ENCODE results near the gene SLC2A14.
A peak's percentile ranks its signal among the peaks of the same experiment; 100 is the strongest.
"Not testable (repeated sequence)": the region's sequence is repeated elsewhere in the genome, so short reads cannot be mapped to it uniquely, and the experiment has no call there.

The SLC2A14 gene

DNA sequence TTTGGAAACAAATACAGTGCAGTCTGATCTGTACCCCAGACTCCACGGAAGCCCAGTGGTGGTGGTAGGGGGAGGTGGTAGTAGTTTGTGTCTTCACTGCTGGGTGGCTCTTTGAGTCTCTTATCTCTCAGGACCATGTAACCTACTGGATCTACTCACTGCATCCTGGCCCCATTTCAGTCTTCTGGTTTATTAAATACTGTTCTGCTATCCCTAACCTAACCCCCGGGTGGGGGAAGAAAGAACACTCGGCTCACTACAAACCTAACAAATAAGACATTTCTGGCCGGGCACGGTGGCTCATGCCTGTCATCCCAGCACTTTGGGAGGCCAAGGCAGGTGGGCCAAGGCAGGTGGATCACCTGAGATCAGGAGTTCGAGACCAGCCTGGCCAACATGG lies 39.5 kb downstream of the SLC2A14 start:
- H3K9me3 ChIP-seq (ENCODE audit: control insufficient read depth, low read length); H3K4me1 ChIP-seq (ENCODE audit: control insufficient read depth, insufficient read depth, low read length); H3K36me3 ChIP-seq (ENCODE audit: control insufficient read depth, insufficient read depth, low read length, severe bottlenecking); H3K9ac ChIP-seq (ENCODE audit: low read length); DNase-seq (ENCODE audit: low read depth); H3K27me3 ChIP-seq (replicated peaks; ENCODE audit: control insufficient read depth, insufficient read depth, low read length); H3K4me3 ChIP-seq (ENCODE audit: low read length): not testable (repeated sequence)

DNA sequence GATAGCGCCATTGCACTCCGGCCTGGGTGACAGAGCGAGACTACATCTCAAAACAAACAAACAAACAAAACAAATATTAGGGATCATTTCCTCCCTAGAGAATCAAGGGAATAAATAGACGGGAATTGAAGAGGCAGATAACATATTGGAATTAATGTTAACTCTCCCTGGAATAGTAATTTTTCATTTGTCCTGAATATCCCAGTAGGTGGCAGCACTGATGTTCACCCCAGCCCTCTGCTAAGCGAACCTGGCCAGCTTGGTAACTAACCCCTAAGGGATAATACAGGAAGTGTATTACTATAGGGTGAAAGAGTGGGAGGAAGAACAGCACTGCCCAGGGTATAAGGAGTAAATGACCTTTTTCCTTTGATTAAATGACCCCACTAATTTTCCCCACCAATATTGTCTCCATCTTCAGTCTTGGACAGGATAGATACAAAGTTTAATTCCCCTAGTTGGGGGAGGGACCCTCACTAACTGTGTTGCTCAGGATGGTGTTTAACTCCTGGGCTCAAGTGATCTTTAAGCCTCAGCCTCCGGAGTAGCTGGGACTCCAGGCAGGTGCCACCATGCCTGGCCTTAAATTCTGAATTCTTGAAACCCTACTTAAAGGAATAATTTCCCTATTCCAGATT lies 40.5 kb downstream of the SLC2A14 start:
- Histone ChIP-seq H3K4me3 (ENCODE audit: low read length) (no peak overlapping the region), H3K4me1 (ENCODE audit: control insufficient read depth, insufficient read depth, low read length) (no peaks in the 10 kb centered on the region), H3K9ac (ENCODE audit: low read length) (no peak overlapping the region), H3K36me3 (ENCODE audit: control insufficient read depth, insufficient read depth, low read length, severe bottlenecking) (no peaks in the 10 kb centered on the region), H3K27me3 (replicated peaks; ENCODE audit: control insufficient read depth, insufficient read depth, low read length) (no peaks in the 10 kb centered on the region), H3K9me3 (ENCODE audit: control insufficient read depth, low read length) (no peaks in the 10 kb centered on the region)
- DNase-seq (ENCODE audit: low read depth) = peak; percentile 69

DNA sequence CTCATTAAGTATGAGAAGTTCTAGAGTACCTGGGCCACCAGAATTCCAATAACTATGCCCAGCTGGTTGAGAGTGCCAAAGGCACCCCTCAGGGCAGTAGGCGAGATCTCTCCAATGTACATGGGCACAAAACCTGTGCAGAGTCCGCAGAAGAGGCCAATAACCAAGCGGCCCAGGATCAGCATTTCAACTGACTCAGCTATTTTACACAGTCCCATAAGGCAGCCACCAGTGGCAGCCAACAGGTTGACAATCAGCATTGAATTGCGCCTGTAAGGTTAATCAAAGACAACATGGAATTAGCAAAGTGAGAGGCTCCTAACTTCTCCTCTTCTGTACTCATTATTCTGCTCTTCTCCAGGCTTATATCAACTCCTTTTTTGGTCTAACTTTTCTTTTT lies 43.0 kb downstream of the SLC2A14 start:
- H3K27me3 ChIP-seq (replicated peaks; ENCODE audit: control insufficient read depth, insufficient read depth, low read length); H3K9ac ChIP-seq (ENCODE audit: low read length); H3K4me3 ChIP-seq (ENCODE audit: low read length); H3K4me1 ChIP-seq (ENCODE audit: control insufficient read depth, insufficient read depth, low read length); H3K9me3 ChIP-seq (ENCODE audit: control insufficient read depth, low read length); H3K36me3 ChIP-seq (ENCODE audit: control insufficient read depth, insufficient read depth, low read length, severe bottlenecking); DNase-seq (ENCODE audit: low read depth): not testable (repeated sequence)

DNA sequence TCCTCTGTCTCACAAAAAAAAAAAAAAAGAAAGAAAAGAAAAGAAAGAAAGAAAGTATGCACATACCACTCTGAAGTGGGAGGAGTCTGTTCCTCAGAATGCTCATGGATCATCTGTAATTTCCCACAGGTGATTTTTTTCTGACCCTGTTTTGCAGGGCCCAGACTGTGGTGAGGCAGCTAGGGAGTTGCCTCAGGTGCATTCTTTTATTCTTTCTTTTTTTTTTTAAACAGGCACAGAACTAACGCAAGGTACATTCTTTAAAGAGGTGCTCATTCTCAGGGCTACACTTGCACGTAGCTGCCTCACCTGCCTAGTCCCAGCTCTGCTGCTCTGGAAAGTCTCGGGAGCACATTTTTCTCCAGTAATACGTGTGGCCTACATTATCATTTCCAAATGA lies 47.0 kb downstream of the SLC2A14 start:
- not testable (repeated sequence) for H3K9ac ChIP-seq (ENCODE audit: low read length); H3K9me3 ChIP-seq (ENCODE audit: control insufficient read depth, low read length); DNase-seq (ENCODE audit: low read depth); H3K4me3 ChIP-seq (ENCODE audit: low read length); H3K27me3 ChIP-seq (replicated peaks; ENCODE audit: control insufficient read depth, insufficient read depth, low read length); H3K36me3 ChIP-seq (ENCODE audit: control insufficient read depth, insufficient read depth, low read length, severe bottlenecking); H3K4me1 ChIP-seq (ENCODE audit: control insufficient read depth, insufficient read depth, low read length)

DNA sequence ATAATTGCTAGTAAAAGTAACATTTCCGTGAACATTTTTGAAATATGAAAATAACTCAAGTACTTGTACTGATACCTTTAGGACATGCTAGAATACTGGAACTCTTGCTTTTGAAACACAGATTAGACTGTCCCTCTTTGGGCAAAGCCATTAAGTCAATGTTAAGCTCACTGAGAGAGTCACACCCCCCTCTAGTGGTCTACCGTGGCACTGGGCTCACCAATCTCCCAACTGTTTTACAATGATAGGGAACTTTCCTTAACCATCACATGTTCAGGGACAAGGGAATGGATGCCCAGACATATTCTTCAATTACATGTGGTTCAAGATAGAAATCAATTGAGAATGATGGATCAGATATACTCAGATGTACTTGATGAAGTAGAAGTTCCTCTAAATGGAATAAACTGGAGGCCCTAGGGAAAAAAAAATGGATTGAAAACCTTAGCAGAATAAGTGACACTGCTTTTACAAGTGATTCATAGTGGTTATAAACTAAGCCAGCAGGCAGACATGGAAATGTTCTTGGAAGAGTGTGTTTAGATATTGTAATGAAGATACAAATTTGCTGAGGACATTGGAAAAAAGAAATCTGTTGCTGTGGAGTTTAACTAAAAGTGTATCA lies 65.7 kb downstream of the SLC2A14 start:
- Histone ChIP-seq H3K9me3 (ENCODE audit: control insufficient read depth, low read length) (no peaks in the 10 kb centered on the region), H3K27me3 (replicated peaks; ENCODE audit: control insufficient read depth, insufficient read depth, low read length) (no peaks in the 10 kb centered on the region), H3K4me1 (ENCODE audit: control insufficient read depth, insufficient read depth, low read length) (peaks cover 9% of the 10 kb centered on the region), H3K4me3 (ENCODE audit: low read length) (no peak overlapping the region), H3K36me3 (ENCODE audit: control insufficient read depth, insufficient read depth, low read length, severe bottlenecking) (no peaks in the 10 kb centered on the region), H3K9ac (ENCODE audit: low read length) (no peak overlapping the region)
- peak; percentile 86 for DNase-seq (ENCODE audit: low read depth)

DNA sequence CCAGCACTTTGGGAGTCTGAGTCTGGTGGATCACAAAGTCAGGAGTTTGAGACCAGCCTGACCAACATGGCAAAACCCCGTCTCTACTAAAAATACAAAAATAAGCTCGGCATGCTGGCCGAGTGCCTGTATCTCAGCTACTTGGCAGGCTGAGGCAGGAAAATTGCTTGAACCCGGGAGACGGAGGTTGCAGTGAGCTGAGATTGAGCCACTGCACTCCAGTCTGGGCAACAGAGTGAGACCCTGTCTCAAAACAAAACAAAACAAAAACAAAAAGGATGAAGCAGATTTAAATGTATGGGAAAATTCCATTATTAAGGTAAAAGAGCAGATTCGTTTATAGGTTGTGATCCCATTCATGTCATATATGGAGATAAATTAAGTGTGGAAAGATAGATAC lies 66.4 kb downstream of the SLC2A14 start:
- H3K4me1 ChIP-seq (ENCODE audit: control insufficient read depth, insufficient read depth, low read length); H3K36me3 ChIP-seq (ENCODE audit: control insufficient read depth, insufficient read depth, low read length, severe bottlenecking); H3K4me3 ChIP-seq (ENCODE audit: low read length); H3K9ac ChIP-seq (ENCODE audit: low read length); H3K9me3 ChIP-seq (ENCODE audit: control insufficient read depth, low read length); H3K27me3 ChIP-seq (replicated peaks; ENCODE audit: control insufficient read depth, insufficient read depth, low read length); DNase-seq (ENCODE audit: low read depth): not testable (repeated sequence)

DNA sequence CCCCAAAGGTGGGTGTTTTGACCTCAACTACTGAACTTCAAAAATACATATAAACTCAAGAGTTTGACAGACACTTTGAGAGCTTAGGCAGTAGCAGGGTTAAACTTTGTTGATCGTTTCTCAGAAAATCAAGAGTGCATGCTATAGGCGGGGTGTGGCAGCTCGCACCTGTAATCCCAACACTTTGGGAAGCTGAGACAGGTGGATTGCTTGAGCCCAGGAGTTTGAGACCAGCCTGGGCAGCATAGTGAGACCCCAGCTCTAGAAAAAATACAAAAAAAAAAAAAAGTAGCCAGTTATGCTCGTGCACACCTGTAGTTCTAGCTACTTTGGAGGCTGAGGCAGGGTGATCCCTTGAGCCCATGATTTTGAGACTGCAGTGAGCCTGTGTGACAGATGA lies 71.3 kb downstream of the SLC2A14 start:
- Histone ChIP-seq H3K9ac (ENCODE audit: low read length) (no peak overlapping the region), H3K4me3 (ENCODE audit: low read length) (no peak overlapping the region), H3K9me3 (ENCODE audit: control insufficient read depth, low read length) (no peaks in the 10 kb centered on the region), H3K27me3 (replicated peaks; ENCODE audit: control insufficient read depth, insufficient read depth, low read length) (no peaks in the 10 kb centered on the region), H3K36me3 (ENCODE audit: control insufficient read depth, insufficient read depth, low read length, severe bottlenecking) (no peaks in the 10 kb centered on the region), H3K4me1 (ENCODE audit: control insufficient read depth, insufficient read depth, low read length) (peaks cover 7% of the 10 kb centered on the region)
- no peak for DNase-seq (ENCODE audit: low read depth)

DNA sequence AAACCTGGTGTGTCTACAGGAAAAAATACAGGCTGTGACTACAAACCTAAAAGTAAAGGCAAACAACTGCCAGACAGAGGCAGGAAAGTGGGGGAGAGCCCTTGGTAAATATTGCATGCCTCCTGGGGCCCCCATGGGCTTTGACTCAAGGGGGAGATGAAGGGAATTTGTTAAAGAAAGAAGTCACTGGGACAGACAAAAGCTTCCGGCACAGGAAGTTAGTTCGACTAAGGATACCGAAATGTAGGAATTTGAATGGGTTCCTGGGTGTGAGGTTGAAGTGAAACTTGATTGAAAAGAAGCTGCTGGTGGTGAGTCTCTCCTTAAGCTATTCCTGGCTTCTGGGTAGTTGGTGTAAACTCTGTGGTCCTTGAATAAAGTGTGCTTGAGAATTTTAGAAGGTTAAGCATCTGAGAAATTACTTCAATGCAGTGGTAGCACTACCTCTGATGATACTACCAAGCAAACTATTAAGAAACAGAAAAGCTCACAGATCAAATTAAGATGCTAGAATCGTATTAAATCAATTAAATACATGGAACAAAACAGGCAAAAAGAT lies 73.9 kb downstream of the SLC2A14 start:
- not testable (repeated sequence) for DNase-seq (ENCODE audit: low read depth); H3K4me3 ChIP-seq (ENCODE audit: low read length); H3K36me3 ChIP-seq (ENCODE audit: control insufficient read depth, insufficient read depth, low read length, severe bottlenecking); H3K27me3 ChIP-seq (replicated peaks; ENCODE audit: control insufficient read depth, insufficient read depth, low read length); H3K9me3 ChIP-seq (ENCODE audit: control insufficient read depth, low read length); H3K4me1 ChIP-seq (ENCODE audit: control insufficient read depth, insufficient read depth, low read length); H3K9ac ChIP-seq (ENCODE audit: low read length)

DNA sequence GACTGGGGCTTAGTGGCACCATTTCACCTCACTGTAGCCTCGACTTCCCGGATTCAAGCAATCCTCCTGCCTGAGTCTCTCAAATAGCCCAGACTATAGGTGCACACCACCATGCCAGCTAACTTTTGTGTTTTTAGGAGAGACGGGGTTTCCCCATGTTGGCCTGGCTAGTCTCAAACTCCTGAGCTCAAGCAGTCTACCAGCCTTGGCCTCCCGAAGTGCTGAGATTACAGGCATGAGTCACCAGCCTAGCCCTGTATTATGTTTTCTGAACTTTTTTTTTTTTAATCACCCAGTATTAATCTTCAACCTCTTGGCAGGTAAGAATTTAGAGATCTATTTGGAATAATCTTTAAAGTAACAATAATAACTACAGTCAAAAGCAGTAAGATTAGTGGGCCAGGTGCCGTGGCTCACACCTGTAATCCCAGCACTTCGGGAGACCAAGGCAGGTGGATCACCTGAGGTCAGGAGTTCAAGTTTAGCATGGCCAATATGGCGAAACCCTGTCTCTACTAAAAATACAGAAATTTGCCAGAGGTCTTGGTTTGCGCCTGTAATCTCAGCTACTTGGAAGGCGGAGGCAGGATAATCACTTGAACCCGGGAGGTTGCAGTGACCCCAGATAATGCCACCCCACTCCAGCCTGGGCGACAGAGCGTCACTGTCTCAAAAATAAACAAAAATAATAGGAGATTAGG lies 74.9 kb downstream of the SLC2A14 start:
- Histone ChIP-seq H3K4me1 (ENCODE audit: control insufficient read depth, insufficient read depth, low read length) (no peaks in the 10 kb centered on the region), H3K36me3 (ENCODE audit: control insufficient read depth, insufficient read depth, low read length, severe bottlenecking) (no peaks in the 10 kb centered on the region), H3K4me3 (ENCODE audit: low read length) (no peak overlapping the region), H3K9me3 (ENCODE audit: control insufficient read depth, low read length) (no peaks in the 10 kb centered on the region), H3K9ac (ENCODE audit: low read length) (no peak overlapping the region), H3K27me3 (replicated peaks; ENCODE audit: control insufficient read depth, insufficient read depth, low read length) (no peaks in the 10 kb centered on the region)
- peak; percentile 12 for DNase-seq (ENCODE audit: low read depth)

DNA sequence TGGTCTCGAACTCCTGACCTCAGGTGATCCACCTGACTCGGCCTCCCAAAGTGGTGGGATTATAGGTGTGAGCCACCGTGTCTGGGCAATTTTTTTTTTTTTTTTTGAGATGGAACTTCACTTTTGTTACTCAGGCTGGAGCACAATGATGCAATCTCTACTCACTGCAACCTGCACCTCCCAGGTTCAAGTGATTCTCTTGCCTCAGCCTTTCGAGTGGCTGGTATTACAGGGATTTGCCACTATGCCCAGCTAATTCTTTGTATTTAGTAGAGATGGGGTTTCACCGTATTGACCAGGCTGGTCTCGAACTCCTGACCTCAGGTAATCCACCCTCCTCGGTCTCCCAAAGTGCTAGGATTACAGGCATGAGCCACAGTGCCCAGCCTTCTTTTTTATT lies 75.4 kb downstream of the SLC2A14 start:
- not testable (repeated sequence) for H3K4me3 ChIP-seq (ENCODE audit: low read length); H3K9ac ChIP-seq (ENCODE audit: low read length); H3K9me3 ChIP-seq (ENCODE audit: control insufficient read depth, low read length); H3K4me1 ChIP-seq (ENCODE audit: control insufficient read depth, insufficient read depth, low read length); H3K36me3 ChIP-seq (ENCODE audit: control insufficient read depth, insufficient read depth, low read length, severe bottlenecking); H3K27me3 ChIP-seq (replicated peaks; ENCODE audit: control insufficient read depth, insufficient read depth, low read length); DNase-seq (ENCODE audit: low read depth)

DNA sequence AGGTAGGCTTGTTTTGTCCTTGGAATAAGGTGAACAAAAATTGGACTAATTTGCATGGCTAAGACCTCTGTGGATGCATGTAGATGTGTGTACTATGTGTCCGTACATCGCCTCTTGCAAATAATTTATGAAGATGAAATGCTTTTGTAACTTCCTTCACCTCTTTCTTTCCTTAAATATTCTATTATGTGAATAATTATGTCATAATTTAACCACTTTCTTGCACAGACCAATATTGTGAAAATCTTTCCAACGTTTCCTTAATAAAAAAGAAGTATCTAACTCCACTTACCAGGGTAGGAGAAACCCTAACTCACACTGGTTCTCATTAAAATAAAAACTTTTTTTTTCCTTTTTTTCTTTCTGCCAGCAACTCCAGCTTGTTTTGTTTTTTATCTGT lies 79.5 kb downstream of the SLC2A14 start:
- no peaks in the 10 kb centered on the region for H3K9me3 ChIP-seq (ENCODE audit: control insufficient read depth, low read length)
- H3K9ac ChIP-seq (ENCODE audit: low read length) = no peak overlapping the region
- DNase-seq (ENCODE audit: low read depth) = no peak
- H3K4me1 ChIP-seq (ENCODE audit: control insufficient read depth, insufficient read depth, low read length) = peaks cover 3% of the 10 kb centered on the region
- H3K27me3 ChIP-seq (replicated peaks; ENCODE audit: control insufficient read depth, insufficient read depth, low read length) = peaks cover 23% of the 10 kb centered on the region
- no peak overlapping the region for H3K4me3 ChIP-seq (ENCODE audit: low read length)
- H3K36me3 ChIP-seq (ENCODE audit: control insufficient read depth, insufficient read depth, low read length, severe bottlenecking) = no peaks in the 10 kb centered on the region

Measured in adipocyte (in vitro differentiated cells).